HepG2 (cell line): ENCODE results near the gene TAOK3.

Experiments
- ARID2 ChIP-seq: sonication (generic); formaldehyde crosslinking; IDR thresholded peaks from 2 replicates; pipeline ENCODE4 v1.8.1; 2022; ENCODE audit warnings: mild to moderate bottlenecking, missing genetic modification reagents, borderline replicate concordance
- EP300 ChIP-seq, 3 experiments: sonication (generic) in 1 of 3; formaldehyde crosslinking in 1 of 3; IDR thresholded peaks; 2 replicates each; pipeline versions ENCODE4 v1.5.1 to v1.6.1; 2011 to 2020; ENCODE audit warnings: low read depth in 2 of 3, low read length in 2 of 3, borderline replicate concordance in 1 of 3, improper control_type of control experiment in 1 of 3, mild to moderate bottlenecking in 1 of 3, missing genetic modification reagents in 1 of 3, moderate library complexity in 1 of 3
- SNAI1 ChIP-seq: sonication (generic); formaldehyde crosslinking; IDR thresholded peaks from 2 replicates; pipeline ENCODE4 v1.5.0; 2020; ENCODE audit warnings: mild to moderate bottlenecking, missing genetic modification reagents, borderline replicate concordance
- SYNCRIP ChIP-seq: fragments of 200-400 bp; formaldehyde crosslinking; IDR thresholded peaks from 2 replicates; pipeline ENCODE4 v1.6.1; 2018; ENCODE audit warnings: mild to moderate bottlenecking, low read depth, low read length; ENCODE audit not compliant: insufficient read depth
- TCF12 ChIP-seq, 2 experiments: fragments of 450-650 bp in 1 of 2; sonication (generic) in 1 of 2; formaldehyde crosslinking in 1 of 2; IDR thresholded peaks; 2 replicates each; pipeline versions ENCODE4 v1.6.1 to v1.8.0; 2017 to 2022; ENCODE audit warnings: antibody characterized with exemption in 1 of 2, mild to moderate bottlenecking in 1 of 2, missing genetic modification reagents in 1 of 2, moderate library complexity in 1 of 2
- TEAD2 ChIP-seq: sonication (generic); formaldehyde crosslinking; IDR thresholded peaks from 2 replicates; pipeline ENCODE4 v1.9.0; 2021; ENCODE audit warnings: missing genetic modification reagents
- ZBTB7A ChIP-seq: sonication (generic); formaldehyde crosslinking; IDR thresholded peaks from 2 replicates; pipeline ENCODE4 v1.8.0; 2022; ENCODE audit warnings: mild to moderate bottlenecking, missing genetic modification reagents
- ZNF564 ChIP-seq: sonication (generic); formaldehyde crosslinking; IDR thresholded peaks from 2 replicates; pipeline ENCODE4 v1.8.1; 2023; ENCODE audit warnings: mild to moderate bottlenecking, missing genetic modification reagents
- TF ChIP-seq, protein P1 (sequence below): sonication (generic); formaldehyde crosslinking; IDR thresholded peaks from 2 replicates; pipeline ENCODE4 v1.5.0; 2020; ENCODE audit warnings: mild to moderate bottlenecking, missing genetic modification reagents, moderate library complexity
- TF ChIP-seq, protein P2 (sequence below): sonication (generic); formaldehyde crosslinking; IDR thresholded peaks from 2 replicates; pipeline ENCODE4 v1.4.0; 2020; ENCODE audit warnings: missing genetic modification reagents
- TF ChIP-seq, protein P3 (sequence below): sonication (generic); formaldehyde crosslinking; IDR thresholded peaks from 2 replicates; pipeline ENCODE4 v1.8.1; 2023; ENCODE audit warnings: mild to moderate bottlenecking, missing genetic modification reagents

DNA sequence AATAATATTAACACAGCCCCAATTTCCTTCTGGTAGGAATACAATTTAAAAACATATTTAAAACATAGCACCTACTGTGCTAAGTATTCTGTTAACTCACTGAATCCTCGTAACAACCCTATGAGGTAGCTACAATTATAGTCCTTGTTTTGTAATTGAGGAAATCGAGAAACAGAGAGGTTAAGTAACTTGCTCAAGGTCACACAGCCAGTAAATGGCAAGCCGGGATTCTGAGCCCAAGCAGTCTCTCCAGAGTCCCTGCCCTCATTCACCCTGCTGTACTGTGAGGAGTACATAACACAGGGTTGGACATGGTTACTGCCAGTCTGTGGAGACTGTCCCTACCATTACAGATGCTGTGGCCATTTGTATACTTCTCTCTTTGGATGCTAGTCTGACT is 48.0 kb upstream of the TAOK3 start:
- TF ChIP-seq SNAI1 (CRISPR knock-in tag) (no peak), ARID2 (CRISPR knock-in tag) (no peak), EP300 (IDR thresholded peaks at IDR 0.05; ENCODE audit: low read depth in 2 of 2, low read length in 2 of 2) (no peak), EP300 (CRISPR knock-in tag; IDR thresholded peaks at IDR 0.05; ENCODE audit: borderline replicate concordance) (no peak), ZNF564 (CRISPR knock-in tag) (no peak), ZBTB7A (no peak), TEAD2 (CRISPR knock-in tag) (no peak), TCF12 (IDR thresholded peaks at IDR 0.05) (no peak), TCF12 (CRISPR knock-in tag; IDR thresholded peaks at IDR 0.05) (no peak), SYNCRIP (no peak)
- TF ChIP-seq, protein P1, sequence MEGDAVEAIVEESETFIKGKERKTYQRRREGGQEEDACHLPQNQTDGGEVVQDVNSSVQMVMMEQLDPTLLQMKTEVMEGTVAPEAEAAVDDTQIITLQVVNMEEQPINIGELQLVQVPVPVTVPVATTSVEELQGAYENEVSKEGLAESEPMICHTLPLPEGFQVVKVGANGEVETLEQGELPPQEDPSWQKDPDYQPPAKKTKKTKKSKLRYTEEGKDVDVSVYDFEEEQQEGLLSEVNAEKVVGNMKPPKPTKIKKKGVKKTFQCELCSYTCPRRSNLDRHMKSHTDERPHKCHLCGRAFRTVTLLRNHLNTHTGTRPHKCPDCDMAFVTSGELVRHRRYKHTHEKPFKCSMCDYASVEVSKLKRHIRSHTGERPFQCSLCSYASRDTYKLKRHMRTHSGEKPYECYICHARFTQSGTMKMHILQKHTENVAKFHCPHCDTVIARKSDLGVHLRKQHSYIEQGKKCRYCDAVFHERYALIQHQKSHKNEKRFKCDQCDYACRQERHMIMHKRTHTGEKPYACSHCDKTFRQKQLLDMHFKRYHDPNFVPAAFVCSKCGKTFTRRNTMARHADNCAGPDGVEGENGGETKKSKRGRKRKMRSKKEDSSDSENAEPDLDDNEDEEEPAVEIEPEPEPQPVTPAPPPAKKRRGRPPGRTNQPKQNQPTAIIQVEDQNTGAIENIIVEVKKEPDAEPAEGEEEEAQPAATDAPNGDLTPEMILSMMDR (CRISPR knock-in tag): no peak
- TF ChIP-seq, protein P2, sequence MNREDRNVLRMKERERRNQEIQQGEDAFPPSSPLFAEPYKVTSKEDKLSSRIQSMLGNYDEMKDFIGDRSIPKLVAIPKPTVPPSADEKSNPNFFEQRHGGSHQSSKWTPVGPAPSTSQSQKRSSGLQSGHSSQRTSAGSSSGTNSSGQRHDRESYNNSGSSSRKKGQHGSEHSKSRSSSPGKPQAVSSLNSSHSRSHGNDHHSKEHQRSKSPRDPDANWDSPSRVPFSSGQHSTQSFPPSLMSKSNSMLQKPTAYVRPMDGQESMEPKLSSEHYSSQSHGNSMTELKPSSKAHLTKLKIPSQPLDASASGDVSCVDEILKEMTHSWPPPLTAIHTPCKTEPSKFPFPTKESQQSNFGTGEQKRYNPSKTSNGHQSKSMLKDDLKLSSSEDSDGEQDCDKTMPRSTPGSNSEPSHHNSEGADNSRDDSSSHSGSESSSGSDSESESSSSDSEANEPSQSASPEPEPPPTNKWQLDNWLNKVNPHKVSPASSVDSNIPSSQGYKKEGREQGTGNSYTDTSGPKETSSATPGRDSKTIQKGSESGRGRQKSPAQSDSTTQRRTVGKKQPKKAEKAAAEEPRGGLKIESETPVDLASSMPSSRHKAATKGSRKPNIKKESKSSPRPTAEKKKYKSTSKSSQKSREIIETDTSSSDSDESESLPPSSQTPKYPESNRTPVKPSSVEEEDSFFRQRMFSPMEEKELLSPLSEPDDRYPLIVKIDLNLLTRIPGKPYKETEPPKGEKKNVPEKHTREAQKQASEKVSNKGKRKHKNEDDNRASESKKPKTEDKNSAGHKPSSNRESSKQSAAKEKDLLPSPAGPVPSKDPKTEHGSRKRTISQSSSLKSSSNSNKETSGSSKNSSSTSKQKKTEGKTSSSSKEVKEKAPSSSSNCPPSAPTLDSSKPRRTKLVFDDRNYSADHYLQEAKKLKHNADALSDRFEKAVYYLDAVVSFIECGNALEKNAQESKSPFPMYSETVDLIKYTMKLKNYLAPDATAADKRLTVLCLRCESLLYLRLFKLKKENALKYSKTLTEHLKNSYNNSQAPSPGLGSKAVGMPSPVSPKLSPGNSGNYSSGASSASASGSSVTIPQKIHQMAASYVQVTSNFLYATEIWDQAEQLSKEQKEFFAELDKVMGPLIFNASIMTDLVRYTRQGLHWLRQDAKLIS (CRISPR knock-in tag): no peak
- TF ChIP-seq, protein P3, sequence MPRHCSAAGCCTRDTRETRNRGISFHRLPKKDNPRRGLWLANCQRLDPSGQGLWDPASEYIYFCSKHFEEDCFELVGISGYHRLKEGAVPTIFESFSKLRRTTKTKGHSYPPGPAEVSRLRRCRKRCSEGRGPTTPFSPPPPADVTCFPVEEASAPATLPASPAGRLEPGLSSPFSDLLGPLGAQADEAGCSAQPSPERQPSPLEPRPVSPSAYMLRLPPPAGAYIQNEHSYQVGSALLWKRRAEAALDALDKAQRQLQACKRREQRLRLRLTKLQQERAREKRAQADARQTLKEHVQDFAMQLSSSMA (CRISPR knock-in tag): no peak
